VCaP (cell line): Measurements from ENCODE around the gene GPR26.

ENCODE experiments used
- H3K27ac ChIP-seq: fragments of 450-650 bp; 2 replicates; pipeline ENCODE4 v1.5.1; 2017
- CTCF ChIP-seq: fragments of 450-650 bp; conservative IDR thresholded peaks from 2 replicates; pipeline ENCODE4 v1.5.1; 2017; ENCODE audit warnings: mild to moderate bottlenecking, moderate library complexity

Gene GPR26

DNA sequence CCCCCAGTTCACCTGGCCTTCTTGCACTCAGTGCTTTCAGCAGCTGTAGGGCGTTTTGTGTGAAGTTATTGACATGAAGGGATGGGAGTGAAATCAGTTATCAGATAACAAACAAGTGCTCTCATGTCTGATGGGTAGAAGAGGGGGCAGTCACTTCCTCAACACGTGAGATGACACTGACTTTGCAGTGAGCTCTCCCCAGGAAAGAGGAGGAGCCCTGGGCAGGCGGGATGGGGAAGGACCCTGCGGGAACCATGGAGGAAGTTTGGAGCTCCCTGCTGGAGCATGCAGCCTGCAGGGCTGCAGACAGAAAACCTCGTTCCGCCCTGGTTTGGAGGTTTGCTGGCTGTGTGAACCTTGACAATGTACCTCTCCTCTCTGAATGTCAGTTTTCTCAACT lies 38.7 kb downstream of the GPR26 start:
- TF ChIP-seq CTCF: no peak
- no peak overlapping the region for H3K27ac ChIP-seq

DNA sequence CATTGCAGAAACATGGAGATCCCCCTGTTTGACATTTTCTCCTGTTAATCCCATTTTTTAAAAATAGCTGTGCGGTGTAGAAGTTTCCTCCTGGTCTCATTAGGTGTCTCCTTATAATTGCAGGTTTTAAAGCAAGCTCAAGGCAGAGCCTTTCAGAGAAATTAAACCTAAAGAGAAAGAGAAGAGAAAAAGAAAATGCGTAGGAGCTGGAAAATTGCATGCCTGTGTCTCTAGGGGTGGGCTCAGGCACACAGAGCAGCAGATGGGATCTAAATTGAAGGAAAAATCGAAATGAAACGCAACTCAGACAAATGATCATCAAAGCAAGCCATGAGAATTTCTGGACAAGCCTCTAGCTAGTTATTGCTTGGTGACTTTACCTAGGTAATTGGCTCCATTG lies 40.1 kb downstream of the GPR26 start:
- TF ChIP-seq CTCF: no peak
- no peak overlapping the region for H3K27ac ChIP-seq

DNA sequence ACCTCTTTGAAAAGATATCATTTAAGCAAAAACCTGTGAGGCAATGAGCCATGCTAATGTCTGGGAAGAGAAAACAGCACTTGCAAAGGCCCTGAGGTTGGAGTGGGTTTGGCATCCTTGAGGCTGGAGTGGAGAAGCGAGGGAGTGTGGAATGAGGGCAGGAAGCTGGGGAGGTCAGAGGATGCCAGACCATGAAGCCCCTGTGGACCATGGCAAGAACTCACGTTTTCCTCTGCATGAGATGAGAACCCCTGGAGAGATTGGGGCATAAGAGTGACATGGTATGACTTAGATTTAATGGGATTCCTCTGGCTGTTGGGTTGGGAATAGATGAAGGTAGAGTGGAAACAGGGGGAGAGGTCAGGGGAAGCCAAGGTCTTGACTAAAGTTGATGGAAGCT lies 49.4 kb downstream of the GPR26 start:
- no peak for TF ChIP-seq CTCF
- no peak overlapping the region for H3K27ac ChIP-seq

- no peak overlapping the region for H3K27ac ChIP-seq
- no peak for TF ChIP-seq CTCF
These were observed 51.2 kb downstream of the GPR26 start for GRCh38 chr10:123717336-123717735.

- no peak overlapping the region for H3K27ac ChIP-seq
- TF ChIP-seq CTCF: no peak
These were observed 52.4 kb downstream of the GPR26 start for GRCh38 chr10:123718544-123719060.

GRCh38 chr10:123720536-123720935 lies 54.4 kb downstream of the GPR26 start:
- no peak overlapping the region for H3K27ac ChIP-seq
- TF ChIP-seq CTCF: no peak

DNA sequence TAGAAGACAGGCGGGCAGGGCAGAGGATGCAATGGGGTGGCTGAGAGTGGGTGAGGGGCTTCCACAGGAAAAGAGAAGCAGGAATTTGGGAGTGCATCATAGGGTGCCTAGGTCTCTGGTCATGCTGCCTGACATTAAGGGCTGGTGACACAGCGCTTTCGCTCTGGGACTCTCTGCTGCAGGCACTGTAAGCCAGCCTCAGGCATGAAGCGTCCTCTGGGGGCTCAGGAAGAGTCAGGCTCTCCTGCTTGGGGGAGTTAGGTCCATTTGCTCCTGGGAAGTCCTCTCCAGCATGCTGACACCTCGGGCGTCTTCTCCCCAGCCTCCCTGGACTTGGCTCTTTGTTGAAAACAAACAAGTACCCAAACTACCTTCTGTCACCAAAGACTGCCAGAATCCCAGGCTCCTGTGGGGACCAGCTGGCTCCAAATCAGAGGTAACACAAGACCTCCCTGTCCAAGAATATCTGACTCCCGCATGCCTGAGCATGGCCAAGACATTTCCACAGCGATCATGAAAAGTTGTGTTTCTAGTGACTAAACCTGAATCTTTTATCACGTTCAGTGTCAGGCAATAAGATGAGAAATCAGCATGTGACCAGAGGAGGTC lies 55.4 kb downstream of the GPR26 start:
- TF ChIP-seq CTCF: no peak
- H3K27ac ChIP-seq: no peak overlapping the region
